T-helper 1 cell treated with Interleukin-12 subunit alpha and Interleukin-12 subunit beta and Interleukin-4 antibody, amounts not matched to agents 30 μg/mL and 1 μg/mL, for 36 hours (primary cell): ENCODE results near the gene ANKFN1.

ENCODE experiments used
- H3K27ac Mint-ChIP-seq: one replicate; pipeline ENCODE4 v1.8.0; 2021; ENCODE audit warnings: mild to moderate bottlenecking, mixed read lengths
- H3K27me3 Mint-ChIP-seq: one replicate; pipeline ENCODE4 v1.8.0; 2021; ENCODE audit warnings: low read depth, mixed read lengths
- H3K36me3 Mint-ChIP-seq: one replicate; pipeline ENCODE4 v1.8.0; 2021; ENCODE audit warnings: low read depth, mixed read lengths
- H3K4me1 Mint-ChIP-seq: one replicate; pipeline ENCODE4 v1.8.0; 2021; ENCODE audit warnings: low read depth, mixed read lengths
- H3K4me3 Mint-ChIP-seq: one replicate; pipeline ENCODE4 v1.8.0; 2021; ENCODE audit warnings: mild to moderate bottlenecking, moderate library complexity, mixed read lengths
- H3K9me3 Mint-ChIP-seq: one replicate; pipeline ENCODE4 v1.8.0; 2021; ENCODE audit warnings: mixed read lengths

Gene ANKFN1

GRCh38 chr17:56178203-56178602, 24.9 kb downstream of the ANKFN1 start:
- Mint-ChIP-seq H3K4me3 (no peak overlapping the region), H3K9me3 (no peaks in the 10 kb centered on the region), H3K27me3 (no peaks in the 10 kb centered on the region), H3K36me3 (no peaks in the 10 kb centered on the region), H3K4me1 (no peaks in the 10 kb centered on the region), H3K27ac (no peak overlapping the region)

DNA sequence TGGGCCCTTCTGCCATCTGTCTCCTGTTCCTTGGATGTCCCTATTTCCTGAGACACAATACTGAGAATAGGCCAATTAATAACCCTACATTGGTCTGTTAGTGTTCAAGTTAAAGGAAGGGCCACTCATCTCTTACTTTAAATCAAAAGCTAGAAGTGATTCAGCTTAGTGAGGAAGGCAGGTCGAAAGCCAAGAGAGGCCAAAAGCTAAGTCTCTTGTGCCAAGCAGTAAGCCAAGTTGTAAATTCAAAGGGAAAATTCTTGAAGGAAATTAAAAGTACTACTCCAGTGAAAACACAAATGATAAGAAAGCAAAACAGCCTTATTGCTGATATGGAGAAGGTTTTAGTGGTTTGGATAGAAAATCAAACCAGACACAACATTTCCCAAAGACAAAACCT, 28.8 kb downstream of the ANKFN1 start:
- Mint-ChIP-seq H3K36me3 (no peaks in the 10 kb centered on the region), H3K27ac (no peak overlapping the region), H3K4me1 (no peaks in the 10 kb centered on the region), H3K4me3 (no peak overlapping the region), H3K9me3 (peaks cover 5% of the 10 kb centered on the region), H3K27me3 (no peaks in the 10 kb centered on the region)

GRCh38 chr17:56184650-56185049, 31.4 kb downstream of the ANKFN1 start:
- Mint-ChIP-seq H3K36me3 (no peaks in the 10 kb centered on the region), H3K4me3 (no peak overlapping the region), H3K4me1 (no peaks in the 10 kb centered on the region), H3K27me3 (no peaks in the 10 kb centered on the region), H3K27ac (no peak overlapping the region), H3K9me3 (peaks cover 5% of the 10 kb centered on the region)

GRCh38 chr17:56185491-56186221, 32.4 kb downstream of the ANKFN1 start:
- H3K4me3 Mint-ChIP-seq = no peak overlapping the region
- H3K27ac Mint-ChIP-seq = no peak overlapping the region
- H3K4me1 Mint-ChIP-seq = no peaks in the 10 kb centered on the region
- no peaks in the 10 kb centered on the region for H3K36me3 Mint-ChIP-seq
- H3K9me3 Mint-ChIP-seq = peaks cover 5% of the 10 kb centered on the region
- no peaks in the 10 kb centered on the region for H3K27me3 Mint-ChIP-seq

DNA sequence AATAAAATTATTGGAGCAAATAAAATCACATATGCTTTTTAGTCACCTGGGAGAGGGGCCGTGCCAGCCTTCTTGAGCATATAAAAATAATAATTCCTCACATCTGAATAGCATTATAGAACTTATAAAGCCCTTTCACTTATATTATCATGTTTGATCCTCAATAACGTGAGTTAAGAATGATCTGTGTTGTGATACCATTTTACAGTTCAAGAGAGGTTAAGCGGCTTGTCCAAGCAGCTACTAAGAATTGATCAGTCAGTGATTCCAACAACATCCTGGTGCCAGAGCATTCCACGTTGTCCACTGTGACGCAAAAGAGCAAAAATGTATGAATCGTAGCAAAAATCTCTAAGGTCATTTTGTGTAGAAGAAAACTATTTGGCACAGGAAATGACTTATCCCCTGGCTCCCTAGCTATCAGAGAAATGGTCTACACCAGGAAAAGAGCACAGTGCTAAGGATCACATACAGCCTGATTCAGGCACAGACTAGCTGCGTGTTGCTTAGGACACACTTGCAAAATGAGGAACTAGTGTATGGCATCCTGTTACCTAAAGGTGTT, 33.0 kb downstream of the ANKFN1 start:
- Mint-ChIP-seq H3K27ac (no peak overlapping the region), H3K4me3 (no peak overlapping the region), H3K36me3 (no peaks in the 10 kb centered on the region), H3K27me3 (no peaks in the 10 kb centered on the region), H3K4me1 (no peaks in the 10 kb centered on the region), H3K9me3 (peaks cover 5% of the 10 kb centered on the region)

DNA sequence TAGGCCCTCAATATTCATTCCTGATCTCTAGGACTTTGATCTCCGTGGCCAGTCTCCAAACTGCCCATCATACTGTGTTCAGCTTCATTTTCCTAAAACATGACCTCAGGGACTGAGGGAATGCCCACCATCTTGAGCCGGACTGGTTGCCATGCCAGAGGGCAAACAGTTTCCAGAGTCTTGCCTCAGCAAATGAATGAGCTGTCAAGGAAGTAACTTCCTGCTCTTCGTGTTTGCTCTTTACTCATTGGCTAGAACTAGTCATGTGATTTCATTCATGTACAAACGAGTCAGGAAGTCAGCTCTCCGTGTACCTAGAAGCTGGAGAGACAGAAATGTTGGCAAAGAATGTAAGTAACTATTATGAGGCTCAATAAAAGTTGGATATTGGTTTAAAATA, 50.2 kb downstream of the ANKFN1 start:
- no peaks in the 10 kb centered on the region for H3K9me3 Mint-ChIP-seq
- H3K27me3 Mint-ChIP-seq = no peaks in the 10 kb centered on the region
- H3K36me3 Mint-ChIP-seq = no peaks in the 10 kb centered on the region
- H3K4me1 Mint-ChIP-seq = peaks cover 12% of the 10 kb centered on the region
- no peak overlapping the region for H3K27ac Mint-ChIP-seq
- H3K4me3 Mint-ChIP-seq = no peak overlapping the region

GRCh38 chr17:56206351-56206750, 53.1 kb downstream of the ANKFN1 start:
- H3K4me3 Mint-ChIP-seq = no peak overlapping the region
- no peak overlapping the region for H3K27ac Mint-ChIP-seq
- H3K4me1 Mint-ChIP-seq = peaks cover 12% of the 10 kb centered on the region
- no peaks in the 10 kb centered on the region for H3K9me3 Mint-ChIP-seq
- H3K27me3 Mint-ChIP-seq = no peaks in the 10 kb centered on the region
- H3K36me3 Mint-ChIP-seq = no peaks in the 10 kb centered on the region

GRCh38 chr17:56213031-56213430, 59.8 kb downstream of the ANKFN1 start:
- H3K36me3 Mint-ChIP-seq = no peaks in the 10 kb centered on the region
- no peaks in the 10 kb centered on the region for H3K4me1 Mint-ChIP-seq
- no peak overlapping the region for H3K4me3 Mint-ChIP-seq
- H3K27me3 Mint-ChIP-seq = no peaks in the 10 kb centered on the region
- no peaks in the 10 kb centered on the region for H3K9me3 Mint-ChIP-seq
- no peak overlapping the region for H3K27ac Mint-ChIP-seq

DNA sequence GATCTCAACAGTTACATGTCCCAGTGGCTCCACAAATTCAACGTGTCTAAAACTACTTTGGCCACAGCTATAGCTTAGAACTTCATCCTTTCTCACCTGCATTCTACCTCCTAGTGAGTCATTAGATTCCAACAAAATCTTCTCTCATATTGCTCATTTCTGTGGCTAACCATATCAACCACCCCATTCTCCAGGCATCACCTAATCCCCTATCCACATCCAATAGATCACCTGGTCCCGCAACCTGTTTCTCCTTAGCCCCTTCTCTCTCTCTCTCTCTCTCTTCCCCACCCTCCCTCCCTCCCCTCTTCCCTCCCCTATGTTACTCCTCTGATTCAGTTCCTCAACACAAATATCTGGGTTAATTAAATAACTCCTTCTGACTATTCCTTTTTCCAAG, 64.6 kb downstream of the ANKFN1 start:
- Mint-ChIP-seq H3K36me3 (no peaks in the 10 kb centered on the region), H3K9me3 (no peaks in the 10 kb centered on the region), H3K27ac (no peak overlapping the region), H3K4me1 (no peaks in the 10 kb centered on the region), H3K4me3 (no peak overlapping the region), H3K27me3 (no peaks in the 10 kb centered on the region)

GRCh38 chr17:56222255-56222654, 69.0 kb downstream of the ANKFN1 start:
- Mint-ChIP-seq H3K9me3 (no peaks in the 10 kb centered on the region), H3K36me3 (no peaks in the 10 kb centered on the region)

GRCh38 chr17:56230660-56231059, 77.4 kb downstream of the ANKFN1 start:
- Mint-ChIP-seq H3K36me3 (no peaks in the 10 kb centered on the region), H3K4me3 (no peak overlapping the region), H3K9me3 (no peaks in the 10 kb centered on the region), H3K4me1 (no peaks in the 10 kb centered on the region), H3K27me3 (peaks cover 3% of the 10 kb centered on the region), H3K27ac (no peak overlapping the region)

More at GRCh38 chr17:56222255-56222654, 69.0 kb downstream of the ANKFN1 start:
- H3K27ac Mint-ChIP-seq = no peak overlapping the region
- no peaks in the 10 kb centered on the region for H3K4me1 Mint-ChIP-seq
- no peak overlapping the region for H3K4me3 Mint-ChIP-seq
- H3K27me3 Mint-ChIP-seq = no peaks in the 10 kb centered on the region

DNA sequence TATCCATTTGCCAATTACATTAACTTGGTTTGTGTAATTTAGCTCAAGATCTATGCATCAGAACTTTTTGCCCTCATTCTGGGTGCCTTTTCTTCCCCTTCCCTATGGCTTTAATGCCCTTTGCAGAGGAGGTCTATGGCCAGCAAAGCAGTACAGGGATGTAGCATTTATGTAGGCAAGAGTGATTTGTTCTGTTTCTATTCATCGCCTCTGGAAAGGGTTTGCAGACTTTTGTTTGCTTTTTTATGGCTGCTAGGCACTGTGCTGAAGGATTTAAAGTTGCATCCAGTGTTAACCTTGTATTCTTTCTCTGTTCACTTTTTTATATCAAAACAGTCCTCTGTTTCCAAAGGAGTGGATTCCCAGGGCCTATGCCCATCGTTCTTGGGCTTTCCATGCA, 78.0 kb downstream of the ANKFN1 start:
- Mint-ChIP-seq H3K36me3 (no peaks in the 10 kb centered on the region), H3K9me3 (no peaks in the 10 kb centered on the region), H3K4me1 (no peaks in the 10 kb centered on the region), H3K27me3 (peaks cover 3% of the 10 kb centered on the region), H3K27ac (no peak overlapping the region), H3K4me3 (no peak overlapping the region)

DNA sequence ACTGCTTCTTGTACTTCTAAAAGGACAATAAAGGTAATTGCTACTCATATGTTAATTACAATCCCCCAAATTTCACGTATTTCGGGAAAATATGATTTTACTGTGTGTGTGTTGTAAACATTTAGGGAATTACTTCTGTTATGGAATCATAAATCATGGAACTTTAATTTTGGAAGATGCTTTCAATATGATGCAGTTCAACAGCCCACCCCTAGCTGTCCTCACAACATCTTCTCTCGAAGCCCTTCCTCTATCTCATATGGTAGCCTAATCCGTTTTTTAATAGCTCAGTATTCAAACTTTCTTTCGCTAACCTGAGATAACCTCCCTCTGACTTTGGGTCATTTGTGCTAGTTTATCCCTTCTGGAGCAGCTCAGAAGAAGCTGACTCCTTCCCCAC, 78.4 kb downstream of the ANKFN1 start:
- Mint-ChIP-seq H3K27ac (no peak overlapping the region), H3K9me3 (no peaks in the 10 kb centered on the region), H3K4me1 (no peaks in the 10 kb centered on the region), H3K4me3 (no peak overlapping the region), H3K36me3 (no peaks in the 10 kb centered on the region), H3K27me3 (peaks cover 3% of the 10 kb centered on the region)

GRCh38 chr17:56244268-56244890, 91.1 kb downstream of the ANKFN1 start:
- Mint-ChIP-seq H3K4me3 (no peak overlapping the region), H3K9me3 (no peaks in the 10 kb centered on the region), H3K27me3 (peaks cover 4% of the 10 kb centered on the region), H3K4me1 (no peaks in the 10 kb centered on the region), H3K36me3 (no peaks in the 10 kb centered on the region), H3K27ac (no peak overlapping the region)

GRCh38 chr17:56247816-56248215, 94.5 kb downstream of the ANKFN1 start:
- H3K9me3 Mint-ChIP-seq = no peaks in the 10 kb centered on the region
- H3K27ac Mint-ChIP-seq = no peak overlapping the region
- H3K36me3 Mint-ChIP-seq = no peaks in the 10 kb centered on the region
- H3K4me1 Mint-ChIP-seq = no peaks in the 10 kb centered on the region
- peaks cover 7% of the 10 kb centered on the region for H3K27me3 Mint-ChIP-seq
- H3K4me3 Mint-ChIP-seq = no peak overlapping the region
